ENCODE data around the gene ANKRD33B. TPM values are rescaled to one million over a fixed set of nuclear protein-coding genes. Genes with fewer than 3 reads are reported as not detected.

ANKRD33B gene
- total and polyA plus RNA-seq, 2 of the 8 experiments (the other 6 are each of a cell fraction or from before 2014, with no cell fraction given) = 6.9 to 20.6 TPM

- TF ChIP-seq, protein P1, sequence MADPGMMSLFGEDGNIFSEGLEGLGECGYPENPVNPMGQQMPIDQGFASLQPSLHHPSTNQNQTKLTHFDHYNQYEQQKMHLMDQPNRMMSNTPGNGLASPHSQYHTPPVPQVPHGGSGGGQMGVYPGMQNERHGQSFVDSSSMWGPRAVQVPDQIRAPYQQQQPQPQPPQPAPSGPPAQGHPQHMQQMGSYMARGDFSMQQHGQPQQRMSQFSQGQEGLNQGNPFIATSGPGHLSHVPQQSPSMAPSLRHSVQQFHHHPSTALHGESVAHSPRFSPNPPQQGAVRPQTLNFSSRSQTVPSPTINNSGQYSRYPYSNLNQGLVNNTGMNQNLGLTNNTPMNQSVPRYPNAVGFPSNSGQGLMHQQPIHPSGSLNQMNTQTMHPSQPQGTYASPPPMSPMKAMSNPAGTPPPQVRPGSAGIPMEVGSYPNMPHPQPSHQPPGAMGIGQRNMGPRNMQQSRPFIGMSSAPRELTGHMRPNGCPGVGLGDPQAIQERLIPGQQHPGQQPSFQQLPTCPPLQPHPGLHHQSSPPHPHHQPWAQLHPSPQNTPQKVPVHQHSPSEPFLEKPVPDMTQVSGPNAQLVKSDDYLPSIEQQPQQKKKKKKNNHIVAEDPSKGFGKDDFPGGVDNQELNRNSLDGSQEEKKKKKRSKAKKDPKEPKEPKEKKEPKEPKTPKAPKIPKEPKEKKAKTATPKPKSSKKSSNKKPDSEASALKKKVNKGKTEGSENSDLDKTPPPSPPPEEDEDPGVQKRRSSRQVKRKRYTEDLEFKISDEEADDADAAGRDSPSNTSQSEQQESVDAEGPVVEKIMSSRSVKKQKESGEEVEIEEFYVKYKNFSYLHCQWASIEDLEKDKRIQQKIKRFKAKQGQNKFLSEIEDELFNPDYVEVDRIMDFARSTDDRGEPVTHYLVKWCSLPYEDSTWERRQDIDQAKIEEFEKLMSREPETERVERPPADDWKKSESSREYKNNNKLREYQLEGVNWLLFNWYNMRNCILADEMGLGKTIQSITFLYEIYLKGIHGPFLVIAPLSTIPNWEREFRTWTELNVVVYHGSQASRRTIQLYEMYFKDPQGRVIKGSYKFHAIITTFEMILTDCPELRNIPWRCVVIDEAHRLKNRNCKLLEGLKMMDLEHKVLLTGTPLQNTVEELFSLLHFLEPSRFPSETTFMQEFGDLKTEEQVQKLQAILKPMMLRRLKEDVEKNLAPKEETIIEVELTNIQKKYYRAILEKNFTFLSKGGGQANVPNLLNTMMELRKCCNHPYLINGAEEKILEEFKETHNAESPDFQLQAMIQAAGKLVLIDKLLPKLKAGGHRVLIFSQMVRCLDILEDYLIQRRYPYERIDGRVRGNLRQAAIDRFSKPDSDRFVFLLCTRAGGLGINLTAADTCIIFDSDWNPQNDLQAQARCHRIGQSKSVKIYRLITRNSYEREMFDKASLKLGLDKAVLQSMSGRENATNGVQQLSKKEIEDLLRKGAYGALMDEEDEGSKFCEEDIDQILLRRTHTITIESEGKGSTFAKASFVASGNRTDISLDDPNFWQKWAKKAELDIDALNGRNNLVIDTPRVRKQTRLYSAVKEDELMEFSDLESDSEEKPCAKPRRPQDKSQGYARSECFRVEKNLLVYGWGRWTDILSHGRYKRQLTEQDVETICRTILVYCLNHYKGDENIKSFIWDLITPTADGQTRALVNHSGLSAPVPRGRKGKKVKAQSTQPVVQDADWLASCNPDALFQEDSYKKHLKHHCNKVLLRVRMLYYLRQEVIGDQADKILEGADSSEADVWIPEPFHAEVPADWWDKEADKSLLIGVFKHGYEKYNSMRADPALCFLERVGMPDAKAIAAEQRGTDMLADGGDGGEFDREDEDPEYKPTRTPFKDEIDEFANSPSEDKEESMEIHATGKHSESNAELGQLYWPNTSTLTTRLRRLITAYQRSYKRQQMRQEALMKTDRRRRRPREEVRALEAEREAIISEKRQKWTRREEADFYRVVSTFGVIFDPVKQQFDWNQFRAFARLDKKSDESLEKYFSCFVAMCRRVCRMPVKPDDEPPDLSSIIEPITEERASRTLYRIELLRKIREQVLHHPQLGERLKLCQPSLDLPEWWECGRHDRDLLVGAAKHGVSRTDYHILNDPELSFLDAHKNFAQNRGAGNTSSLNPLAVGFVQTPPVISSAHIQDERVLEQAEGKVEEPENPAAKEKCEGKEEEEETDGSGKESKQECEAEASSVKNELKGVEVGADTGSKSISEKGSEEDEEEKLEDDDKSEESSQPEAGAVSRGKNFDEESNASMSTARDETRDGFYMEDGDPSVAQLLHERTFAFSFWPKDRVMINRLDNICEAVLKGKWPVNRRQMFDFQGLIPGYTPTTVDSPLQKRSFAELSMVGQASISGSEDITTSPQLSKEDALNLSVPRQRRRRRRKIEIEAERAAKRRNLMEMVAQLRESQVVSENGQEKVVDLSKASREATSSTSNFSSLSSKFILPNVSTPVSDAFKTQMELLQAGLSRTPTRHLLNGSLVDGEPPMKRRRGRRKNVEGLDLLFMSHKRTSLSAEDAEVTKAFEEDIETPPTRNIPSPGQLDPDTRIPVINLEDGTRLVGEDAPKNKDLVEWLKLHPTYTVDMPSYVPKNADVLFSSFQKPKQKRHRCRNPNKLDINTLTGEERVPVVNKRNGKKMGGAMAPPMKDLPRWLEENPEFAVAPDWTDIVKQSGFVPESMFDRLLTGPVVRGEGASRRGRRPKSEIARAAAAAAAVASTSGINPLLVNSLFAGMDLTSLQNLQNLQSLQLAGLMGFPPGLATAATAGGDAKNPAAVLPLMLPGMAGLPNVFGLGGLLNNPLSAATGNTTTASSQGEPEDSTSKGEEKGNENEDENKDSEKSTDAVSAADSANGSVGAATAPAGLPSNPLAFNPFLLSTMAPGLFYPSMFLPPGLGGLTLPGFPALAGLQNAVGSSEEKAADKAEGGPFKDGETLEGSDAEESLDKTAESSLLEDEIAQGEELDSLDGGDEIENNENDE (IDR thresholded peaks at IDR 0.05; ENCODE audit: insufficient replicate concordance, low read length) = no peak
- TF ChIP-seq SIRT6 (IDR thresholded peaks at IDR 0.05; ENCODE audit: low read length) = no peak
- no peak for TF ChIP-seq EGR1 (IDR thresholded peaks at IDR 0.05; ENCODE audit: borderline replicate concordance, low read depth, low read length)
- no peak for TF ChIP-seq HDAC2 (IDR thresholded peaks at IDR 0.05; ENCODE audit: borderline replicate concordance in 1 of 2, low read depth in 2 of 2, low read length in 2 of 2)
- no peak for TF ChIP-seq USF2 (IDR thresholded peaks at IDR 0.05; ENCODE audit: low read length)
- TF ChIP-seq SP1 (IDR thresholded peaks at IDR 0.05; ENCODE audit: low read depth, low read length) = no peak
- no peak for TF ChIP-seq CBX5 (IDR thresholded peaks at IDR 0.05; ENCODE audit: low read depth, low read length)
- TF ChIP-seq SUZ12 (IDR thresholded peaks at IDR 0.05; ENCODE audit: low read length) = no peak
- TF ChIP-seq, protein P2, sequence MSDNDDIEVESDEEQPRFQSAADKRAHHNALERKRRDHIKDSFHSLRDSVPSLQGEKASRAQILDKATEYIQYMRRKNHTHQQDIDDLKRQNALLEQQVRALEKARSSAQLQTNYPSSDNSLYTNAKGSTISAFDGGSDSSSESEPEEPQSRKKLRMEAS (IDR thresholded peaks at IDR 0.05) = no peak
- no peak for TF ChIP-seq GTF2F1 (IDR thresholded peaks at IDR 0.05; ENCODE audit: borderline replicate concordance, low read depth, low read length)
- no peak for TF ChIP-seq TCF12 (IDR thresholded peaks at IDR 0.05; ENCODE audit: low read depth, low read length)
Measured at GRCh38 chr5:10637944-10638343, 74.1 kb downstream of the ANKRD33B start (continued).
